Progenitor cell of endocrine pancreas (in vitro differentiated cells): ENCODE measurements around the gene FBXW5. TPM values are rescaled to one million over a fixed set of nuclear protein-coding genes. Genes with fewer than 3 reads are reported as not detected.

Experiments
- DNase-seq: peaks from one replicate; pipeline ENCODE4 v3.0.0; 2021; ENCODE audit warnings: low spot score; ENCODE audit not compliant: unreplicated experiment
- H3K27ac Mint-ChIP-seq: 2 replicates; pipeline ENCODE4 v1.8.0; 2021; ENCODE audit warnings: mild to moderate bottlenecking, moderate library complexity, mixed read lengths
- H3K27me3 Mint-ChIP-seq: 2 replicates; pipeline ENCODE4 v1.8.0; 2021; ENCODE audit warnings: mixed read lengths
- H3K36me3 Mint-ChIP-seq: 2 replicates; pipeline ENCODE4 v1.8.0; 2022; ENCODE audit warnings: mixed read lengths; ENCODE audit not compliant: insufficient read depth
- H3K4me1 Mint-ChIP-seq: 2 replicates; pipeline ENCODE4 v1.8.0; 2021; ENCODE audit warnings: low read depth, mixed read lengths
- H3K4me3 Mint-ChIP-seq: 2 replicates; pipeline ENCODE4 v1.8.0; 2021; ENCODE audit warnings: low read depth, mild to moderate bottlenecking, moderate library complexity, mixed read lengths
- H3K9me3 Mint-ChIP-seq: 2 replicates; pipeline ENCODE4 v1.8.0; 2021; ENCODE audit warnings: low read depth, mixed read lengths
- total RNA-seq: library from RNA; stranded (reverse); gene quantifications from 2 replicates; pipeline ENCODE4 v1.2.1, GENCODE V29; 2021
- TF ChIP-seq, protein P1 (sequence below): fragments of 200-600 bp; sonication (generic); IDR thresholded peaks from one replicate; pipeline ENCODE4 v1.5.0; 2021; ENCODE audit warnings: antibody characterized with exemption, mild to moderate bottlenecking; ENCODE audit not compliant: unreplicated experiment

Gene FBXW5
- total RNA-seq, 1 donor from 2014 or later: 77.3 TPM

DNA sequence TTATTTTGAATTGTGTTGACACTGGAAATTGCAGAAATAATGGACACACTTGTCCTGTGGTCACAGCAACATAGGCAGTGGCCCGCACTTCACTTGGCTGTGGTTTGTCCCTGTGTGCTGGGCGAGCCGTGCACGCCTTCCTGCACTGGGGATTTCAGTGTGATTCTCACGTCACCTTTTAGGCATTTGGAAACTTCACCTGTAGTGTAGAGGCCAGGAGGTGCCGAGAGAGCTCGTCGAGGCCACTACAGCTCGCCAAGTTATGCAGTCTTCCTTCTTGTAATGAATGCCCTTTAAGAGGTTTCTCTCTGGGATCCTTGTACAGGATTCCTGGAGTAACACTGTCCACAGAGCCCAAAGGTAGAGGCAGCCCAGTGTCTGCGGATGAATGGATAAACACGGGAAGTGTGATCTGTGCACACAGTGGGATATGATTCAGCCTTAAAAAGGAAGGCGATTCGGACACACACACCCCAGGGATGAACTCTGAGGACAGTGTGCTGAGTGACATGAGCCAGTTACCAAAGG, 43.5 kb downstream of the FBXW5 start:
- Mint-ChIP-seq H3K27me3 (no peaks in the 10 kb centered on the region), H3K4me3 (no peak overlapping the region), H3K27ac (peak overlapping the region; percentile 74), H3K36me3 (peaks cover 18% of the 10 kb centered on the region), H3K4me1 (no peaks in the 10 kb centered on the region), H3K9me3 (no peaks in the 10 kb centered on the region)
- DNase-seq: no peak
- TF ChIP-seq, protein P1, sequence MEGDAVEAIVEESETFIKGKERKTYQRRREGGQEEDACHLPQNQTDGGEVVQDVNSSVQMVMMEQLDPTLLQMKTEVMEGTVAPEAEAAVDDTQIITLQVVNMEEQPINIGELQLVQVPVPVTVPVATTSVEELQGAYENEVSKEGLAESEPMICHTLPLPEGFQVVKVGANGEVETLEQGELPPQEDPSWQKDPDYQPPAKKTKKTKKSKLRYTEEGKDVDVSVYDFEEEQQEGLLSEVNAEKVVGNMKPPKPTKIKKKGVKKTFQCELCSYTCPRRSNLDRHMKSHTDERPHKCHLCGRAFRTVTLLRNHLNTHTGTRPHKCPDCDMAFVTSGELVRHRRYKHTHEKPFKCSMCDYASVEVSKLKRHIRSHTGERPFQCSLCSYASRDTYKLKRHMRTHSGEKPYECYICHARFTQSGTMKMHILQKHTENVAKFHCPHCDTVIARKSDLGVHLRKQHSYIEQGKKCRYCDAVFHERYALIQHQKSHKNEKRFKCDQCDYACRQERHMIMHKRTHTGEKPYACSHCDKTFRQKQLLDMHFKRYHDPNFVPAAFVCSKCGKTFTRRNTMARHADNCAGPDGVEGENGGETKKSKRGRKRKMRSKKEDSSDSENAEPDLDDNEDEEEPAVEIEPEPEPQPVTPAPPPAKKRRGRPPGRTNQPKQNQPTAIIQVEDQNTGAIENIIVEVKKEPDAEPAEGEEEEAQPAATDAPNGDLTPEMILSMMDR: no peak

DNA sequence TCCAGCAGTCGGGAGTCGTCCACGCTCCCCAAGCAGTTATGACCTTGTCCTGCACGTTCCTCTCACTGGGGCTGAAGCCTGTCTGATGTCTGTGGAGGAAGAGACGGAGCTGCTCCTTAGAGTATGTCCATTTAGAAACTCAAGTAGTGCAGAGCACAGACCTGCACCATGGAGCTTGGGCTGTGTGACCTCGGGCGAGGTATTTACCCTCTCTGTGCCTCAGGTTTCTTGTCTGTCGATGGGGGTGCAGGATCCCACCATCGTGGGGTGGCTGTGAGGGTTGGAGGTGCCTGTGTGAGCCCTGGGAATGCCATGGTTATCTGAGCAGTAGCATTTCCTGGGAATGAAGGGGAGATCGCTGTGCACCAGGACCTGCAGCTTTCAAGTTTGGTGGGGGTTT, 44.0 kb downstream of the FBXW5 start:
- H3K27ac Mint-ChIP-seq: no peak overlapping the region
- no peaks in the 10 kb centered on the region for H3K27me3 Mint-ChIP-seq
- H3K9me3 Mint-ChIP-seq: no peaks in the 10 kb centered on the region
- TF ChIP-seq, protein P1: no peak
- H3K4me1 Mint-ChIP-seq: no peaks in the 10 kb centered on the region
- no peak overlapping the region for H3K4me3 Mint-ChIP-seq
- peaks cover 17% of the 10 kb centered on the region for H3K36me3 Mint-ChIP-seq
- DNase-seq: no peak

- Mint-ChIP-seq H3K27me3 (no peaks in the 10 kb centered on the region), H3K4me1 (no peaks in the 10 kb centered on the region), H3K36me3 (peaks cover 16% of the 10 kb centered on the region), H3K4me3 (no peak overlapping the region), H3K9me3 (no peaks in the 10 kb centered on the region), H3K27ac (no peak overlapping the region)
- TF ChIP-seq, protein P1: no peak
- no peak for DNase-seq
Measured at GRCh38 chr9:136899196-136899595, 45.3 kb downstream of the FBXW5 start.

- TF ChIP-seq, protein P1: no peak
- Mint-ChIP-seq H3K36me3 (peaks cover 16% of the 10 kb centered on the region), H3K4me3 (no peak overlapping the region)
Measured at GRCh38 chr9:136898483-136899100, 45.9 kb downstream of the FBXW5 start.

GRCh38 chr9:136896027-136896426, 48.5 kb downstream of the FBXW5 start:
- no peaks in the 10 kb centered on the region for H3K9me3 Mint-ChIP-seq
- peaks cover 9% of the 10 kb centered on the region for H3K36me3 Mint-ChIP-seq
- no peaks in the 10 kb centered on the region for H3K27me3 Mint-ChIP-seq
- no peak overlapping the region for H3K27ac Mint-ChIP-seq
- H3K4me3 Mint-ChIP-seq: no peak overlapping the region
- DNase-seq: no peak
- H3K4me1 Mint-ChIP-seq: no peaks in the 10 kb centered on the region
- TF ChIP-seq, protein P1: no peak

More at GRCh38 chr9:136898483-136899100, 45.9 kb downstream of the FBXW5 start:
- Mint-ChIP-seq H3K4me1 (no peaks in the 10 kb centered on the region), H3K27me3 (no peaks in the 10 kb centered on the region), H3K27ac (no peak overlapping the region), H3K9me3 (no peaks in the 10 kb centered on the region)
- DNase-seq: no peak
